NCI-H2107 (cell line): ENCODE results near the gene DENND2A.
A peak's percentile ranks its signal among the peaks of the same experiment; 100 is the strongest.
"Not testable (repeated sequence)": the region's sequence is repeated elsewhere in the genome, so short reads cannot be mapped to it uniquely, and the experiment has no call there.

ENCODE experiments used
- DNase-seq: peaks from one replicate; lab custom pipeline; 2025; lab: John Stamatoyannopoulos, UW

DENND2A gene

DNA sequence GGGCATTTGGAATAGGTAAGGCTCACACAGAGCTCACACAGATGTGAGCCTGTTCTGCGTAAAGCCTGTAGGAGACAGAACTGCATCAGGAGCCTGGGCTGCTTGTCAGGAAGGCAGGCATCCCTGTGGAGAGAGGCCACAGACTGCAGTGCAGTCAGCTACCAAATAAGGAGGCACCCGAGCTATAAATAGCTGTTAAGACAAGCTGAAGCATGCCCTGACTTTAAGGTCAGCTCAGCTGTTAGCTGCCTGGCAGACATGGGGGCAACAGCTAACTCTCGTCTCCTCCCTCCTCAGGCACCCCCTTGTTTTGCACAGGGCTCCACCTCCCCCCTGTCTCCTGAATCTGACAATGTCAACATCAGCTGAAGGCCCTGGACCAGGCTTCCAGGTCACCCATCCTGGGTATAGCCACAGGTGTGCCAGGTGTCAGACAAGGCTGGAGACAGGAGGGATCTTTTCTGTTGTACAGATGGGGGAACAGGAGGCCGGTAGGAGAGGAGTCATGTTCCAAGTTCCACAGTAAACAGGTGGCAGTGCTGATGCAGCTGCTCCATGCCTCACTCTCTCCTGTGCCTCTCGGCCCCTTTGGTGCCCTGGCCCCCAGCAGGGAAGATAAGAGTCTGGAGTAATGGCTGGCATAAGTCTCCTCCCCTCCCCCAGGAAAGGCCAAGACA lies 133.7 kb downstream of the DENND2A start:
- DNase-seq = peak; percentile 93

DNA sequence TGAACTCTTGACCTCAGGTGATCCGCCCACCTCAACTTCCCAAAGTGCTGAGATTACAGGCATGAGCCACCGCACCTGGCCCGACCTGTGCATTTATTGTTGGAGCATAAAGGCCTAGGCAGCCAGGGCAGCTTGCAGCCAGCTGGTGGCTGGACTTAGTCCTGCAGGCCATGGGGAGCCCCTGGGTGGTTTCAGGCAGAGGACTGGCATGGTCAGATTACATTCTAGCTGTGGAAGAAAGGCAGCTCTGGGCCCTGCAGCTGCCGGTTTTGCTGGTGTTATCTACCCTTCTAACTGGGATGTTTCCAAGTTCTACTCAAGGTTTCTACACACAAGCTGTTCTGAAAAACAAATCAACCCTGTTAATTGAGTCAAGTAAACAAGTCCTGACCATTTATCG lies 138.6 kb downstream of the DENND2A start:
- peak; percentile 50 for DNase-seq

DNA sequence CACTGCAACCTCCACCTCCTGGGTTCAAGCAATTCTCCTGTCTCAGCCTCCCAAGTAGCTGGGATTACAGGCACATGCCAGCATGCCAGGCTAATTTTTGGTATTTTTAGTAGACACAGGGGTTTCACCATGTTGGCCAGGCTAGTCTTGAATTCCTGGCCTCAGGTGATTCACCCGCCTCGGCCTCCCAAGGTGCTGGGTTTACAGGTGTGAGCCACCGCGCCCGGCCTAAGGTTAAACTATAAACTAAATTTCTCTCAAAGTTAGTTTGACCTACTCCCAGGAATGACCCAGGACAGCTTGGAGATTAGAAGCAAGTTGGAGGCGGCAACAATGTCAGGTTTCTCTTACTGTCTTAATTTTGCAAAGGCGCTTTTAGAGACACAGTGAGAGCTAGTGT lies 142.8 kb downstream of the DENND2A start:
- not testable (repeated sequence) for DNase-seq

DNA sequence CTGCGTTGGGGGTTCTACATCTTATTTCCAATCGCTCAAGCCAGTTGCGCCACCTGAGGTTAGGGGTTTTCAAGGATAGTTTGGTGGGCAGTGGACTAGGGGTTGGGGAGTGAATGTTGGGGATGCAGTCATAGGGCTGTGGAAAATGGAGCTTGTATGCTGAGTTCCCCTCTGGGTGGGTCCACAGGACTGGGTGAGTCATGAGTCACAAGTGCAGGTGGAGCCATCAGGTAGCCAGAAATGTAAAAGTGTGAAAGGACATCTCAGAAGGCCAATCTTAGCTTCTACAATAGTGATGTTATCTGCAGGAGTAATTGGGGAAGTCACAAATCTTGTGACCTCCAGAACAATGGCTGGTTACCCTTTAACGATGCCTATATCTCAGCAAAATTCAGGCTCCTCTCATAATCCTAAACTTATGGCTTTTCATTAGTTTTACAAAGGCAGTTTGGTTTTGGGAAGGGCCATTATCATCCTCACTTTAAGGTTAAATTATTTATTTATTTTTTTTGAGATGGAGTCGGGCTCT lies 143.3 kb downstream of the DENND2A start:
- no peak for DNase-seq

DNA sequence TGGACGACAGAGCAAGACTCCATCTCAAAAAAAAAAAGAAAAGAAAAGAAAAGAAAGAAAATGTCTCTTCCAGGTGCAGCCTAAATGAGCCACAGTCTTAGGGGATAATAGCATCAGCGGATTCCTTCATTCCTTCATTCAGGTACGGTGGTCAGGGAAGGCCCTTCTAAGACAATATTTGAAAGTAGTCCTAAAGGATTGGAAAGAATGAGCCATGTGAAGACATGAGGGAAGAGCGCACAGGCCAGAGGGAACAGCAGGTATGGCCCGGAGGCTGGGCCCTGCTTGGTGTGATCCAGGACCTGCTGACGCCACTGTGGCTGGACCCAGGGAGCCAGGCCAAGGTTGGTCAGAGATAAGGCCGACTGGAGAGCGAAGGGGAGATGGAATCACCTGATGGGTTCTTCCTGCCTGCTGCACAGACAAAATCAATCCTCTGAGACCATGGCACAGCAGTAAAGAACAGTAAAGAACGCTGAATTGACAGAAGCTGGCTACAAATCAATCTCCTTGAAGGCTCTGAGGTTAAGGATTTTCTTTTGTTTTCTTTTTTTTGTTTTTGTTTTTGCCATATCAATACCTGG lies 145.0 kb downstream of the DENND2A start:
- no peak for DNase-seq

DNA sequence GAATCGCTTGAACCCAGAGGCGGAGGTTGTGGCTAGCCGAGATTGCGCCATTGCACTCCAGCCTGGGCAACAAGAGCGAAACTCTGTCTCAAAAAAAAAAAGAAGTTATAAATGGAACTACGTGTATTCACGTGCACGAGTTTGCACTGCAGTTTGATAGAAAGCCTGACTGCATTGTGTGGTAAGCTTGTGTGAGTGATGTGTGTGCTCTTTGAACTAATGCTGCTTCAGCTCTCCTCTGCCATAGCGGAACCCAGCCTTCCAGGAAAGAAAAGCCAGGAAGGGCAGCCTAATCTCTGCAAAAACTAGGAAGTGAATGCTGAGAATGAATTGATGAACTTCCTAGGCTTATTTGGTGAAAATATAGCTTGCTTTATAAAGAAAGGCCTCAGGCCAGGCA lies 145.7 kb downstream of the DENND2A start:
- DNase-seq = no peak

DNA sequence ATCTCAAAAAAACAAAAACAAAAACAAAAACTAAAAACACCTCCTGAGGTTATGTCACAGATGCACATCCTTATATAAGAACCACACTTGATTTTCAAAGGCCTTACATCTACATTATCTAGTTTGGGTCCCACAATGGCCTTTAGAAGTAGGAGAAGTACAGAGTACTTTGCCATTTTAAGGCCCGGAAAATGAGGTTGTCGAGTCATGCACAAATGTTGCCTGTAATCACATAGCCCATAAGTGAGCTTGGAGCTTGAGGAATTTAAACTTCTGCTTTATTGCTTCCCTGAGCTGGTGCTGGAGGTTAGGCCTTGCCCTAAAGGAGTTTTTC lies 151.6 kb downstream of the DENND2A start:
- DNase-seq = no peak

DNA sequence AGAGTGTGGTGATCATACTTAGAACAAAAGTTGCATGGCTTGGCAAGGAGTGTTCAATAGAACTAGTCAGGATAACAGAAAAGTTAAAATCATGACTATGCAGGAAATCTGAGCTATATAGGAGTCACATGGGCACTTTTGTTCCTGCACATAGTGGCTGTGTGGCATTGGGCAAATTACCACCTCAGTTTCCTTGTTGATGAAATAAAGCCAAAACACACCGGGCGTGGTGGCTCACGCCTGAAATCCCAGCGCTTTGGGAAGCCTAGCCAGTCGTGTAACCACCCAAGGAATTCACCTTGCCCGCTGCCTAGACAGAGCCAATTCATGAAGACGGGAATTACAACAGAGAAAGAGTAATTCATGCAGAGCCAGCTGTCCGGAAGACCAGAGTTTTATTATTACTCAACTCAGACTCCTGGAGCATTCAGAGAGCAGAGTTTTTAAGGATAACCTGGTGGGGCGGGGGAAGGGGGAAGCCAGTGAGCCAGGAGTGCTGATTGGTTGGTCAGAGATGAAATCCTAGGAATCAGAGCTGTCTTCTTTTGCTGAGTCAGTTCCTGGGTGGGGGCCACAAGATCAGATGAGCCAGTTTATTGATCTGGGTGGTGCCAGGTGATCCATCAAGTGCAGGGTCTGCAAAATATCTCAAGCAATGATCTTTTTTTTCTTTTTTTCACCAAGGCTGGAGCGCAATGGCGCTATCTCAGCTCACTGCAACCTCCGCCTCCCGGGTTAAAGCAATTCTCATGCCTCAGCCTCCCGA lies 154.9 kb downstream of the DENND2A start:
- no peak for DNase-seq

DNA sequence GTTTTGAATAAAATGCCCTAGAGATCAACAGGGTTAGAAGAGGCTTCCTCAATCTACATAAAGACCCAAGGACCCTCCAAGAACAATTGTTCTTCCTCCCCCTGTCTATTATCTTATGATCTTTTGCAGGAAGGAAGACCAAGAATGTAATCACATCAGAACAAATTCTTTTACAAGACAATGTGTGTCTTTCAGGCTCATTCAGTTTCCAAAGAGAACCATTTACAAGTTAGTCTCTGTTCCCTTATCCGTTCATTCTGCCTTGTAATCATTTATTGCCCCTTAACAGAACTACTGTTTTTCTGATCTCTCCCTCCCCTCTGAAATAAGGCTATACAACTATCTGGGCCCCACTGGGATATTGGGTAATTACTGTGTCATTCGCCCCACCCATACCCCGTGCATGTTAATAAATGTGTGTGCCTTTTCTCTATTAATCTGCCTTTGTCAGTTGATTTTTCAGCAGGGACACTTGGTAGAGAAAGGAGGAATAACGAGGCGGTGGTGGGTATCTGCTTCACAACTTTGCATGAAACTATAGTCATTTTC lies 155.6 kb downstream of the DENND2A start:
- DNase-seq = no peak

DNA sequence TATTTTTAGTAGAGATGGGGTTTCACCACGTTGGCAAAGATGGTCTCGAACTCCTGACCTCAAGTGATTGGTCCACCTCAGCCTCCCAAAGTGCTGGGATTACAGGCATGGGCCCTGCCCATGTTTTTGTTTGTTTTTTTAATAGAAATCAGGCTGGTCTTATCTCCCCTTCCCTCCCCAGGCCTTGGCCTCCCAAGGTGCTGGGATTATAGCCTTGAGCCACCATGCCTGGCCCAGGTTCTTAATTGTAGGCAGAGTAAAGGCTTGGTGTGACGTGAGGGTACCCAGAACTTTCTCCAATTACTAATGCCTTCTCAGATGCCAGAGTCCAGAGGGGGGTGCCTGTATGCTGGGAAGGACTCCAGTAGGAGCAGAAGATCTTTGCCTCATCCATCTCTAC lies 156.1 kb downstream of the DENND2A start:
- no peak for DNase-seq

DNA sequence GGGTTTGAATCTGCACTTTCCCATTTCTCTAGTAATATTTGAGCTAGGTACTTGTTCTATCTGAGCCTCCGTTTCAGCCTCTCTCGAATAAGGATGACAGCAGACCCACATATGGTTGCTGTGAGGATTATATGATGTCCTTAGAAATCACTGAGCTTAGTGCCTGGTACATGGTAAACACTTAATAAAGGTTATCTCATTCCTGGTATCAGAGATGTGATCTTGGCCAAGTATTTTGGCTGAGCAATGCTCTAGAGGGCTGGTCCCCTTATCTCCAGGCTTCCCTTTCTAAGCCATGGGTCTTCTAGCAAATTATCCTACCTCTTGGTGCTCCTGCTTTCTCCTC lies 160.9 kb downstream of the DENND2A start:
- no peak for DNase-seq

DNA sequence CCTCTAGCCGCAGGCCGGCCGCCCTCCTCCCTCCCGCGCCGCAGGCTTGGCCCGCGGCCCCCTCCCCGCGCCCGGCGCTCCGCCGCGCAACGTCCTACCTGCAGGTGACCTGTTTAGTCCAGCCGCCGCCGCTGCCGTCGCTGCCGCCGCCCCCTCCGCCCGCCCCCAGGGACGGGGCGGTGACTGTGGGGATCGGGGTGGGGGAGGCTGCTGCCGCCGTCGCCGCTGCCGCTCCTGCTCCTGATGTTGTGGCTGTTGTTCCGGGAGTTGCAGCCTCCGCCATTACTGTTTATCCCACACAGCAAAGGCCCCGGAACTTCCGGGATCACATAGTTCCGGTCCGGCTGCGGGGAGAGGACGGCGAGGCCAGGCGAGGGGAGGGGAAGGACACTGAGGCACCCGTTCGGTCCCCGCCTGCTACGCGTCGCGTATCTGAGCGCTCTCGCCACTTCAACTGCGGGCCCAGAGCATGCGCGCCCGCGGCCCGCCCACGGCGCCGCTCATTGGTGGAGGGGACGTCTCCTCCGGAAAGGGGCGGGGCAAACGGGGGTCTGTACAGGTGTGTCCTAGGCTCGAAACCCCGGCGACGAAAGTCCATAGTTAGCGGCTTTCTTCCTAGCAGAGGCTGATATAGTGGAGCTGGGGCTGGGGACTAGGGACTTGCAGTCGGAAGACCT lies 161.4 kb downstream of the DENND2A start, which contains the start of gene MKRN1:
Gene MKRN1 (minus strand): TSS at position 444 of the 677 bp plus-strand sequence. CDS start 161 bp downstream, at position 283.
- peak; percentile 98 for DNase-seq

DNA sequence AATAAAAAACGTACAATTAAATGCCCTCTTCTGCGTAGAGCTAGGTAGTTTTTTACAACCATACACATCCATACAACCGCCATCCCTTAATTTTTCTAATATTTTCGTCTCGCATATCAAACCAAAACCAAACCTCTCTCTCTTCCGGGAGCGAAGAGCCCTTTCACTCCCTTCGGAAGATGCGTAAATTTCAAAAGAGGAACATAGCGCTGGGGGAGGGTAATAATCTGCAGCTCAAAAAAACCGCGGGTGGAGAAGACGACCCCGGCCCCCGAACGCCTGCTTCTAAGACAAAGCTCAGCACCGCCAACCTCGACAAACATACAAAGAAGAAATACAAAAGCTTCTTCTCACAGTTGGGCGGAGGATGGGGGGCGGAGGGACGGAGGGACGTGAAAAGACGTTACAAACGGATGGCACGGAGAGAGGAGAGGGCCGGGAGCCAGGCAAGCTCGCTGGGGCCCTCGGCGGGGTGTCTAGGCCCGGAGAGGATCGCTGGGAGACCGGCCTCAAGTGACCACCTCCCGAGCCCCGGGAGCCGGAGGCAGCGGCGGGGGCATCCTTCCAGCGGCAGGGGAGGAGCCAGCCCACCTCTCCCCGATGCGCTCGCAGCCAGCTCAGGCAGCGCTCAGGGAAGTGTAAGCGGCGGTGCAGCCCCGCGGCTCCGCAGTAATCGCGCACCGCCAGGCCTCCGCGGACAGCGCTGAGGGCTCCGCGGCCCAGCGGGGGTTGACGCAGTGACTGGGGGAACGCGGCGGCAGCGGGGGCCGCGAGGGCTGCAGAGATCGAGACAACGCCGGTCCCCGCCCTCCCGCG lies 162.2 kb downstream of the DENND2A start:
- peak; percentile 29 for DNase-seq

DNA sequence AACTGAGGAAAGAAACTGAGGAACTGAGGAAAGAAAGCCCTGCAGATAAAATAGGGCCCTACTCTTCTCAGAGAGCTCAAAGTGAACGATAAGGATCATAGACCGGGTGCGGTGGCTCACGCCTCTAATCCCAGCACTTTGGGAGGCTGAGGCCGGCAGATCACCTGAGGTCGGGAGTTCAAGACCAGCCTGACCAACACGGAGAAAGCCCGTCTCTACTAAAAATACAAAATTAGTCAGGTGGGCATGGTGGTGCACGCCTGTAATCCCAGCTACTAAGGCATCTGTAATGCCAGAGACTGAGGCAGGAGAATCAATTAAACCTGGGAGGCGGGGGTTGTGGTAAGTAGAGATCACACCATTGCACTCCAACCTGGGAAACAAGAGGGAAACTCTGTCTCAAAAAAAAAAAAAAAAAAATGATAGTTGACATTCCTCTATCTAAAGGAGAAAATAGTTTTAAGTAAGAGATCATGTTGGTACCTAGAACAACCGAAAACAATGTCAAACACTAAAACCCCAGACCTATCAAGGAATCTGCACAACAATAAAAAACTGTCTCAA lies 163.8 kb downstream of the DENND2A start:
- DNase-seq = no peak

DNA sequence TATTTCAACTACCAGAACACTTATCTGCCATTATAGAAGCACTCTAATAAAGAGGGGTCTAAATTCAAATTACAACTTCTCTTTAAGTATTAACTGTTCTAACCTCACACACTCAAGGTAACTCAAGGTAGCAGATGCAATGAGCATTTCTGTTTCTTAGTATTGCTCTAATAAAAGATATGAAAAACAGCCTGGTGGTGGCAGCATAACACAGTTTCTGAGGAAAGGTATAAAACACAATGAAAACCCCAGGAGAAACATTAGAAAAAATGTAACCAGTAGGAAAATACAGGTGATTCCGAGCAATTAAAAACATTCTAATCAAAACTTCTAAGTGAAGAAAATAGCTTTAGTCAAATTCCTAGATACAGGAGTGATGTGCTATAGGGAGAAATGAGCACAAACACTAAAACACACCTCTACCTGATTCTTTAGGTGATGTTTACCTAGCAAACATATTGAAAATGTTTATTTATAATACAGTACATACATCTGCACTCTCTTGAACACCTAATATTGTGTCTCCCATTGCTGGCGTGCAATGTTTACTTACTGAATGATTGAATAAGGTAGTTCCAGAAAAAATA lies 164.8 kb downstream of the DENND2A start:
- peak; percentile 31 for DNase-seq
